Measurements from ENCODE around the gene KRTAP27-1.

KRTAP27-1 gene

GRCh38 chr21:30348506-30348905 lies 11.0 kb upstream of the KRTAP27-1 start, which contains the start of gene KRTAP23-1:
KRTAP23-1 (minus strand) TSS chr21:30348606; CDS start chr21:30348606, 0 bp downstream.
- TF ChIP-seq CTCF (IDR thresholded peaks at IDR 0.05; ENCODE audit: insufficient read depth, missing control alignments) = no peak
- FAIRE-seq = no peak
- DNase-seq (ENCODE audit: insufficient read length, low spot score) = no peak

GRCh38 chr21:30345014-30345413 lies 7.5 kb upstream of the KRTAP27-1 start:
- FAIRE-seq = no peak
- DNase-seq (ENCODE audit: insufficient read length, low spot score) = no peak
- TF ChIP-seq CTCF (IDR thresholded peaks at IDR 0.05; ENCODE audit: insufficient read depth, missing control alignments) = no peak

- peak; percentile 49 for TF ChIP-seq CTCF (IDR thresholded peaks at IDR 0.05; ENCODE audit: insufficient read depth, missing control alignments)
- FAIRE-seq = no peak
- no peak for DNase-seq (ENCODE audit: insufficient read length, low spot score)
Measured at GRCh38 chr21:30340714-30341573, 3.5 kb upstream of the KRTAP27-1 start.

- FAIRE-seq (no peak), DNase-seq (ENCODE audit: insufficient read length, low spot score) (no peak)
- TF ChIP-seq CTCF (IDR thresholded peaks at IDR 0.05; ENCODE audit: insufficient read depth, missing control alignments) = no peak
Measured at GRCh38 chr21:30338717-30339116, 1.2 kb upstream of the KRTAP27-1 start.

- DNase-seq (ENCODE audit: insufficient read length, low spot score) (no peak), FAIRE-seq (no peak)
- no peak for TF ChIP-seq CTCF (IDR thresholded peaks at IDR 0.05; ENCODE audit: insufficient read depth, missing control alignments)
Measured at GRCh38 chr21:30337772-30338171, 278 bp upstream of the KRTAP27-1 start.

GRCh38 chr21:30336596-30336995 lies 898 bp downstream of the KRTAP27-1 start:
- no peak for TF ChIP-seq CTCF (IDR thresholded peaks at IDR 0.05; ENCODE audit: insufficient read depth, missing control alignments)
- FAIRE-seq = no peak
- no peak for DNase-seq (ENCODE audit: insufficient read length, low spot score)

- FAIRE-seq (no peak), DNase-seq (ENCODE audit: insufficient read length, low spot score) (no peak)
- TF ChIP-seq CTCF (IDR thresholded peaks at IDR 0.05; ENCODE audit: insufficient read depth, missing control alignments) = no peak
Measured at GRCh38 chr21:30333736-30334135, 3.8 kb downstream of the KRTAP27-1 start.

Measured in D721Med (cell line).